ENCODE measurements around the gene SELENOW. TPM values are rescaled to one million over a fixed set of nuclear protein-coding genes. Genes with fewer than 3 reads are reported as not detected.
"Not testable (repeated sequence)": the region's sequence is repeated elsewhere in the genome, so short reads cannot be mapped to it uniquely, and the experiment has no call there.

SELENOW gene
- total and polyA plus RNA-seq, 7 donors = 329 to 3,138 (median 1,579) TPM

DNA sequence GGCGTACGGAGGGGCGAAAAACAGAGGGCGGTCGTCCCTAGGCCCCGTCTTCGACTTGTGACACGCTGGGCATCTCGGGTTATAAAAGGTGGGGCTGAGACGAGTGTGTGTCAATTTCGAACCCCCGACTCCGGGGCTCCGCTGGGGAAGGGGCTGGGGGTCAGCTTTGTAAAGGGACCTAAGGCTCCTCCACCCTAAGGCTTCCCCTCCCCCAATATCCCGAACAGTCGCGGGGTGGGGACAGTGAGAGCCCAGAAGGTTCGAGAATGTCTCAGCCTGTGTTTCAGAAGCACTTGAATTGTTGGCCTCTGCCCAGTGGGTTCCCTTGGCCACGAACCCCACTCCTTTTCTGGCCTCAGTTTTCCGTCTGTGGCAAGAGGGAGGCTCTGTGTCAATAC, 450 bp downstream of the SELENOW start:
- Histone ChIP-seq H3K9me3 (no peaks in the 10 kb centered on the region), H3K27ac (peak overlapping the region; percentile 96 to 100 (median 97)), H3K4me1 (peaks cover 0 to 55% (median 49%) of the 10 kb centered on the region in 4 donors), H3K27me3 (no peaks in the 10 kb centered on the region), H3K4me3 (peak overlapping the region; percentile 85 to 97 (median 90)), H3K36me3 (peaks cover 5 to 29% (median 17%) of the 10 kb centered on the region in 4 donors)
- peak in 1 of 4 donors; percentile 8 for TF ChIP-seq POLR2AphosphoS5 (IDR thresholded peaks at IDR 0.05)
- no peak for TF ChIP-seq EP300 (IDR thresholded peaks at IDR 0.05)
- intact Hi-C loops (cut with DNase I) = loop anchor here (2.0 kb wide), 1 partner anchor 34 kb away; the partner anchor contains the start of gene NOP53
- DNase-seq = peak; percentile 85
- WGBS, 2 donors = 1% methylated on average over 20 of the region's 20 CpGs

GRCh38 chr19:47779524-47780214, 1.2 kb downstream of the SELENOW start:
- WGBS, 2 donors = 12 to 55% methylated on average over 24 of the region's 24 CpGs
- peak; percentile 90 for DNase-seq
- Histone ChIP-seq H3K36me3 (peaks cover 5 to 36% (median 24%) of the 10 kb centered on the region in 4 donors), H3K4me1 (peaks cover 0 to 55% (median 49%) of the 10 kb centered on the region in 4 donors), H3K4me3 (peak overlapping the region; percentile 85 to 97 (median 90)), H3K27ac (peak overlapping the region; percentile 96 to 100 (median 97)), H3K27me3 (no peaks in the 10 kb centered on the region), H3K9me3 (no peaks in the 10 kb centered on the region)
- intact Hi-C loops (cut with DNase I) = loop anchor here (2.0 to 5.0 kb wide), 2 partner anchors 35 to 67 kb away; partner anchors contain the start of genes EHD2 and NOP53
- TF ChIP-seq EP300 (IDR thresholded peaks at IDR 0.05) (peak in 3 of 4 donors; percentile 37 to 80 (median 74)), POLR2AphosphoS5 (IDR thresholded peaks at IDR 0.05) (peak; percentile 69 to 91 (median 89)), POLR2A (IDR thresholded peaks at IDR 0.05) (peak; percentile 23 to 75)
- TF ChIP-seq, protein P1, sequence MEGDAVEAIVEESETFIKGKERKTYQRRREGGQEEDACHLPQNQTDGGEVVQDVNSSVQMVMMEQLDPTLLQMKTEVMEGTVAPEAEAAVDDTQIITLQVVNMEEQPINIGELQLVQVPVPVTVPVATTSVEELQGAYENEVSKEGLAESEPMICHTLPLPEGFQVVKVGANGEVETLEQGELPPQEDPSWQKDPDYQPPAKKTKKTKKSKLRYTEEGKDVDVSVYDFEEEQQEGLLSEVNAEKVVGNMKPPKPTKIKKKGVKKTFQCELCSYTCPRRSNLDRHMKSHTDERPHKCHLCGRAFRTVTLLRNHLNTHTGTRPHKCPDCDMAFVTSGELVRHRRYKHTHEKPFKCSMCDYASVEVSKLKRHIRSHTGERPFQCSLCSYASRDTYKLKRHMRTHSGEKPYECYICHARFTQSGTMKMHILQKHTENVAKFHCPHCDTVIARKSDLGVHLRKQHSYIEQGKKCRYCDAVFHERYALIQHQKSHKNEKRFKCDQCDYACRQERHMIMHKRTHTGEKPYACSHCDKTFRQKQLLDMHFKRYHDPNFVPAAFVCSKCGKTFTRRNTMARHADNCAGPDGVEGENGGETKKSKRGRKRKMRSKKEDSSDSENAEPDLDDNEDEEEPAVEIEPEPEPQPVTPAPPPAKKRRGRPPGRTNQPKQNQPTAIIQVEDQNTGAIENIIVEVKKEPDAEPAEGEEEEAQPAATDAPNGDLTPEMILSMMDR (IDR thresholded peaks at IDR 0.05) = no peak

DNA sequence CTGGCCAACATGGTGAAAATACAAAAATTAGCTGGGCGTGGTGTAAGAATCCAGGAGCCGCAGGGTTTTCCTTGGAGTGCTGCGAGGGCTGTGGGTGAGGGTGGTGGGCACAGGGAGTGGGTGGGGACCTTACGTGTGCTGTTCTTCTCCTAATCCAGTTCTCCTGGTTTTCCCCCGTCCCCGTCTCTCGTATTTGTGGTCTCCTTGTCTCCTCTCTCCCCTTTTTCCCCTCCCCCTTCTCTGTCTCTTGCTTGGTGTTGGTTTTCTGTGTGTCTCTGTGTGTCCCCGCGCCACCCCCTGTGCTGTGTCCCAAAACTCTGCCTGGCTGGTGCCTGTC, 1.7 kb downstream of the SELENOW start:
- Histone ChIP-seq H3K36me3 (peaks cover 6 to 42% (median 29%) of the 10 kb centered on the region in 4 donors), H3K4me1 (peaks cover 0 to 55% (median 49%) of the 10 kb centered on the region in 4 donors), H3K9me3 (no peaks in the 10 kb centered on the region), H3K4me3 (peak overlapping the region; percentile 85 to 97 (median 90)), H3K27ac (peak overlapping the region; percentile 96 to 100 (median 97)), H3K27me3 (no peaks in the 10 kb centered on the region)
- WGBS, 2 donors = 38 to 72% methylated on average over 9 of the region's 9 CpGs
- DNase-seq = no peak
- TF ChIP-seq POLR2AphosphoS5 (IDR thresholded peaks at IDR 0.05) (no peak), POLR2A (IDR thresholded peaks at IDR 0.05) (no peak), EP300 (IDR thresholded peaks at IDR 0.05) (no peak)
- TF ChIP-seq, protein P1 (IDR thresholded peaks at IDR 0.05) = no peak
- intact Hi-C loops (cut with DNase I) = loop anchor here (5.0 kb wide), 1 partner anchor 68 kb away; the partner anchor contains the start of gene EHD2

GRCh38 chr19:47781590-47782262, 3.2 kb downstream of the SELENOW start:
- H3K9me3 ChIP-seq = no peaks in the 10 kb centered on the region
- TF ChIP-seq, protein P1 (IDR thresholded peaks at IDR 0.05) = no peak
- peak in 1 of 4 donors; percentile 49 for TF ChIP-seq POLR2AphosphoS5 (IDR thresholded peaks at IDR 0.05)
- peak overlapping the region in 2 of 4 donors; percentile 85 to 89 for H3K4me3 ChIP-seq
- H3K36me3 ChIP-seq = peaks cover 16 to 57% (median 39%) of the 10 kb centered on the region in 4 donors
- 28 to 60% methylated on average over 9 of the region's 9 CpGs for WGBS, 2 donors
- peaks cover 0 to 55% (median 49%) of the 10 kb centered on the region in 4 donors for H3K4me1 ChIP-seq
- H3K27ac ChIP-seq = peak overlapping the region; percentile 96 to 100 (median 97)
- no peaks in the 10 kb centered on the region for H3K27me3 ChIP-seq
- intact Hi-C loops (cut with DNase I) = loop anchor here (5.0 kb wide), 1 partner anchor 69 kb away; the partner anchor contains the start of gene EHD2
- DNase-seq = peak; percentile 86

GRCh38 chr19:47786566-47786965, 8.1 kb downstream of the SELENOW start:
- DNase-seq = no peak
- no peaks in the 10 kb centered on the region for H3K27me3 ChIP-seq
- 94 to 95% methylated on average over 7 of the region's 7 CpGs for WGBS, 2 donors
- peak overlapping the region in 2 of 4 donors; percentile 26 for H3K27ac ChIP-seq
- peaks cover 0 to 35% (median 26%) of the 10 kb centered on the region in 4 donors for H3K4me1 ChIP-seq
- no peak overlapping the region for H3K4me3 ChIP-seq
- peaks cover 16 to 59% (median 35%) of the 10 kb centered on the region in 4 donors for H3K36me3 ChIP-seq
- intact Hi-C loops (cut with DNase I) = no loop called here
- H3K9me3 ChIP-seq = no peaks in the 10 kb centered on the region
- TF ChIP-seq POLR2A (IDR thresholded peaks at IDR 0.05) (no peak), POLR2AphosphoS5 (IDR thresholded peaks at IDR 0.05) (no peak), EP300 (IDR thresholded peaks at IDR 0.05) (no peak)
- TF ChIP-seq, protein P1 (IDR thresholded peaks at IDR 0.05) = no peak

GRCh38 chr19:47787307-47787706, 8.8 kb downstream of the SELENOW start:
- intact Hi-C loops (cut with DNase I); H3K4me3 ChIP-seq; DNase-seq; H3K9me3 ChIP-seq; H3K27me3 ChIP-seq: not testable (repeated sequence)
- Histone ChIP-seq H3K27ac (peak overlapping the region in 3 of 4 donors; percentile 18 to 36 (median 26)), H3K36me3 (peaks cover 16 to 55% (median 34%) of the 10 kb centered on the region in 4 donors), H3K4me1 (peaks cover 0 to 28% (median 19%) of the 10 kb centered on the region in 4 donors)
- 85 to 91% methylated on average over 10 of the region's 10 CpGs for WGBS, 2 donors

- DNase-seq; intact Hi-C loops (cut with DNase I); H3K9me3 ChIP-seq; H3K4me3 ChIP-seq; H3K27ac ChIP-seq; H3K27me3 ChIP-seq: not testable (repeated sequence)
- 87 to 88% methylated on average over 13 of the region's 13 CpGs for WGBS, 2 donors
- Histone ChIP-seq H3K4me1 (peaks cover 0 to 15% (median 9%) of the 10 kb centered on the region in 4 donors), H3K36me3 (peaks cover 16 to 32% (median 18%) of the 10 kb centered on the region in 4 donors)
These were observed 11.3 kb downstream of the SELENOW start for GRCh38 chr19:47789811-47790210.
